GM20431 (cell line): Measurements from ENCODE around the gene SFRP2.

Source experiments
- in situ Hi-C: fragments of 300-500 bp; cut with MseI, MboI; formaldehyde crosslinking; loops from one replicate; pipeline ENCODE4 v1.15.0; 2020; ENCODE audit warnings: low sequenced_read_pairs; ENCODE audit not compliant: unreplicated experiment

The SFRP2 gene

DNA sequence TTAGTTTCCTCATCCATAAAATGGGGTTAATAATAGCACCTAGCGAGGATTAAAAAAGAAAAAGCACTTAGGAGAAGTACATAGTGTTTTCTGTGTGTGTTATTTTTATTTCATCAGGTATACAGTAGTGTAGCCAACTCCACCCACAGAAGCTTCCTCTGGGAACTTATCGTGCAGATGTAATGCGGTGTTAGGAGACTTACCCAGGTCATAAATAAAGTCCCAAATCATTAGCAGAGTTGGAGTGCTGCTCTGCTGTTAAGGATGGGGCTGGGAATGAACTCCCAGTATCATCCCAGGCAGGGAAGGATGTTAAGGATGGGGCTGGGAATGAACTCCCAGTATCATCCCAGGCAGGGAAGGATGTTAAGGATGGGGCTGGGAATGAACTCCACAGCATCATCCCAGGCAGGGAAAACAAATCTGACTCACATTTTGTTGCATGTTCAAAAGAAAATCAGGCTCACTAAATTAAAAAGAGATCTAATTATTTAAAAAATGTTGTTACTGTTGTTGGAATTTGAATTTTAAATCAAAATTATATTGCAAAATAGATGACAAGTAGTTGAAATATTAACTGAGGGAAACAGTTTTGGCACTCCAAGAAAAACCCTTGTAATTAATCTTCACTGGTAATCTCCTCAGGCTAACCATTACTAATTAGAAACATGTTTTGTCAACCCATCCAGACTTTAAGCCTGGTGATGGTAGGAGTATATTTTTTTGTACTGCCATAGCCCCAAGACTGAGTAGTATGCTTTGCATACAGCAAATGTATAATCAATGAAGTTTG, 10.2 kb upstream of the SFRP2 start:
- in situ Hi-C loops: no loop called here

DNA sequence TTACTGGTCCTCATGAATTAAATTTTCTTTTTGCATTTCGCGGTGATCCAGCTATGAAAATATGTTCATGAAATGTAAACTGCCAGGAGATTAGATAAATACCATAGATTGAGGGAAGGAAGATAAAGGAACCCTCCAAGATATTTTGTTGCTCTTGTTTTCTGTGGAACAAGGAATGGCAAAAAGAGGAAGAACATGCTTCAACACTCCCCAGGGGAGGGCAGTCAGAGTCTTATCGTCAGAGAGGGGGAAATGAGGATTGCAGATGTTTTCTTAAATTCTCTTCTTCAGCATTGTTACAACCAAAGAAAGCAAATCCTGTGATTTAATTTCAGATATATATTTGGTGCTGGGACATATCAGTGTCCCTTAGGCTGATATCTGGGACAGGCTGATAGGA, 9.5 kb upstream of the SFRP2 start:
- in situ Hi-C loops: no loop called here

DNA sequence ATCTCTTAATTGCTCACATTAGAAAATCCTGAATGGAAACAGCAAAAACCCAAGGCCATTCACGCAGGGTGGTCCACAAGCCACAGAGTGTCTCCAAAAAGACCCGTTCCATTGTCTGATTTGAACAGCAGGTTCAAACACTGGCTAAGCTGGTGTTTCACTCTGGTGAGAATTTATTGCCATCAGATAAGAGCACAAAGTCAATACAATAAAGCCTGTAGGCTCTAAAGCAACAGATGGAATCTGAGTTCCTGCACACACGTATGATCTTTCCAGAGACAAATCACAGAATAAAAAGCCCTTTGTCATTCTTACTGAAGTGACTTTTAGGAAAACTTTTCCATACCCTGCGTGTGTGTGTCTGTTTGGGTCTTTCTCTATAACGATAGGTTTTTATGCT, 5.1 kb upstream of the SFRP2 start:
- in situ Hi-C loops: no loop called here

DNA sequence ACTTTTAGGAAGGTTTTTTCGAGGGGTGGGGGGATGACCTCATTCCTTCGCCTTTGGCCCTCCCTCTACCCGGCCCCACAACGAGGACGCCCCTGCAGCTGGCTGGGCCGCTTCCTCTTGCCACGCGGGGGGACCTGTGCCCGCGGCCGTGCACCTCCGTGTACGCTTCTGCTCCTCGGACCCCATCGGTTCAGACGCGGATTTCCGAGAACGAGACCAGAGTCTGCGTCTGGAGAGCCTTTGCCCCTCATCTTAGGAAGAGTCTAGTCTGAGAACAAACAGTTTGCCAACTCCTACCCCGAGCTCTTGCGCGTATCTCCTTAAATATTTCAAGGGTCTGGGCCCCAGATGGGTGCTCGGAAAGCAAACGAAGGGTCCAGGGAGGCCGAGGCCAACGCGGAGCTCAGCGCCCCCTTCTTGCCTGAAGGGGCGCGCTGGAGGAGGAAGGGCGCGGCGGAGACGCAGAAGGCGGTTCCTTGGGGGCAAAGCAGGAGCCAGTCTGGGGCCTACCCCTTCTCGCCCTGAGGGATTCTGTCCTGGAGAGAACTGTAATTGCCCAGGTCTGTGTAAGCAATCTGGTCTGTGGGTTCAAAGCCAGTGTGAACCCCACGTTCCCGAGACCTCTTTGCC, 3.9 kb upstream of the SFRP2 start:
- in situ Hi-C loops: no loop called here

DNA sequence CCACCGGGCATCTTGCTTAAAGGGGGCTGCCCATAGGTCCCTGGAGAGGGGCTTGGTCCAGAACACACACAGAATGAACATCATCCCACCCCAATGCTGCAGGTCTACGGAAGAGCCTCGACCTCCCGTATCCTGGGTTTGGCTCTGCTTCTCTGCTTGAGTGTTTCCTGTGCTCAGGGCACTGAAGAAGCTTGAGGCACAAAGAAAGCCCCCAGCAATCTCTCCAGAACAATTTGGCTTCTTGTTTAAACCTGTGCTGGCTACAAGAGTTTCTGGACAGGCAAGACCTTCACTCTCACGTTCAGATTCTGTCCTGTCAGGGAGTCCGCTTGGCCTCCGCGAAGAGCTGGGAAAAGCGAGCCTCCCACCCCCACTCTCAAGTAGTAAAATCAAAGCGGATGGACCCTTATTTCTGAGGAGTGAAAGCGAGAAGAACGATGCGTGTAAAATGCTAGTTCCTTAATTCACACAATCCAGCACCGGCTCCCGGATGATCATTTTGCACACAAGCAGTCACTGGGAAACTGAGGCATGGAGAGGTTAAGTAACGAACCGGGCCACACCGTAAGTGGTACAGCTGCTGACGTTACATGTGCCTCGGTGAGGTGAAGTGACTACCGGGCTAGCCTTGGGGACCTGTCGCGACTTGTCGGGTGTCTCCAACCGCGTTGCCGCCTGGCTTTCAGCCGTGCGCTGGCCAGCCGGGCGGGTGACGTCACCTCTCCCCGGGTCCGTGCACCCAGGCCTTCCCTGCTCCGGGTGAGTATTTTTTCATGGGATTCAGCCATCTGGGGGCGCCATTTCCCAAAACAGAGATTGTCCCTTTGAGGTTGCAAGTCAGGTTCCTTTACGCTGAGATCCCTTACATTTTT, 3.1 kb upstream of the SFRP2 start:
- in situ Hi-C loops: no loop called here

DNA sequence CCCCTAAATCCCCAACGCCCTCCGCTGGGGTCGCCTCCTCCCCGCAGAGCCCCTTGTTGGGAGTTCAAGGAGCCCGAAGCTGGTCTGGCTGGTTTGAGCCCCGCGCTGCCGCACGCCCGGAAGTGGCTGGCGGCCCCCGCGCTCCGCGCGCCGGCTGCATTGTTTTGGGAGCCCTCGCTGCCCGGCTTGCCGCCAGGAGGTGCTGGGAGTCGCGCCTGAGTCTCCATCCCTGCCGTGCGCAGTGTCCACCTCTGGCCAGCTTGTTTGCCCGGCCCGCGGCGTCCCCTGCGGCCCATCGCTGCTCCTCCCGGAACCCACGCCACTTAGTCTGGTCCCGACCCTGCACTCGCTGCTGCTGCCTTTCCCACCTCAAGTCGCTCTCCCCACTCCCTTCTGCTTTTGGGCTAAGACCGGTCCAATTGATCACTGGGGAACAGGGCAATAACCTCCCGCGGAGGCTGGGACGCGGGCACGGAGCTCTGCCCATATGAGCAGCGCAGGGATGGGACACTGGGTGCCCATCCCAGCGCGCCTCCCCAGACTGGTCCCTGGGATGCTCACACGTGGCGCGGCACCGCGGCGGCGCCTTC, 2.2 kb upstream of the SFRP2 start:
- in situ Hi-C loops: no loop called here

DNA sequence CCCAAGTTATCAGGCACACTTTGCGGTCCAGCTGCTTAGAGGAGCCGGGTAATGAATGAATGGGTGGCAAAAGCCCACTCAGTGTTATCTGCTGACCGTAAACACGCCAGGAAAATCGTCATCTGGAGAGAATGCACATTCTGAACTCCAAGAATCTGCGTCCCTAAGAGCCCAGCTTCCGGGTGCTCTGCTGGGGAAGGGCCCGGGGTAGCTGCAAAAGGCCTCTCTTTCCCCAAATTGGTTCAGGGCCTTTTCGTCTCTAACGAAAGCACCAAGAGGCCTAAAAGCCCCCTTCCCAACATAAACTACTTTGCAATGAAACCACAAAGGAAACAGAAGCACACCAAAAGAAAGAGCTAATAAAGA, 1.6 kb upstream of the SFRP2 start:
- in situ Hi-C loops: no loop called here

DNA sequence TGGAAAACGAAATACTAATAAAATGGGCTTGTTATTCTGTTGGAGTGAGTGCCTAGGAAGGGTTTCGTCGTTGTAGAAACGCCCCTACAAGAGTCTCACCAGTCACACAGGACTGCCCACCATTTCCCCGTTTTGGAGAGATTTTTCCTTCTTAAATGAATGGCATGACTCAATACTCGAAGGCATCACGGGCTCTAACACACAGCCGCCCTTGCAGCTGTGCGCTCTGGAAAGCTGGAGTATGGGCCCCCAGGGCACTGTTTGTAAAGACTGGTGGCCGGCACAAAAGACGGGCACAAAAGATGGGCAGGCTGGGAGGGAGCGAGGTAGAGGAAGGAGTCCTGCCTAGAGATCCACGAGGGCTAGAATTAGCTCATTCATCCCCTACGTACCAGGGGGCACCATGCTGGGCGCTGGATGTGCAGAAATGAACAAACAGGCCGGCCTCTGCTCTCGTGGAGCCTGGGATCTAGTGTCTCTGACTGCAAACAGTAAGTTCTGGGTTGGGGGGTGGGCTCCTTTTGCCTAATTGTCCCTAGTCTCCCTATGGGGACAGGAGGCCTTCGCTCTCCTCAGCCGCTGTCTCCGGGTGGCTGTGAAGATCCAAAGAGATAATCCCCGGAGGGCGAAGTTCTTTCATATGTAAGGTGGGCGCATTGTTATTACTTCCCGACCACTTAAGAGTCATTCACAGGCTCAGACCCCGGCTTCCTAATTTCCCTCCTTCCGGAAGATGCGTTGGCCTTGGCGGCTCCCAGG, 1.0 kb upstream of the SFRP2 start:
- in situ Hi-C loops: no loop called here

DNA sequence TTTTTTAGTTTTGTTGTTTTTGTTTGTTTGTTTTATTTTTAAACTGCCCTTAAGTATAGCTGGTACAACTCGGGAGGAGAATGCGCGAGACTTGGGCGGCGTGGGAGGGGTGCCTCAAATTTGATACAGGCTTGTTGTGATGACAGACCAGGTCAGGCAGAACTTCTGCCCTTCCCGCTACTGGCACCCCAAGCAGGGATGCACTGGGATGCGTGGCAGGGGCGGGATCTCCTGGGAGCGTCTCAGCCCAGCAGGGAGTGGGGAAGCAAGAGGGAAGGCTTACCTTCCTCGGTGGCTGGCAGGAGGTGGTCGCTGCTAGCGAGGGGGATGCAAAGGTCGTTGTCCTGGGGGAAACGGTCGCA, 851 bp downstream of the SFRP2 start:
- in situ Hi-C loops: no loop called here

DNA sequence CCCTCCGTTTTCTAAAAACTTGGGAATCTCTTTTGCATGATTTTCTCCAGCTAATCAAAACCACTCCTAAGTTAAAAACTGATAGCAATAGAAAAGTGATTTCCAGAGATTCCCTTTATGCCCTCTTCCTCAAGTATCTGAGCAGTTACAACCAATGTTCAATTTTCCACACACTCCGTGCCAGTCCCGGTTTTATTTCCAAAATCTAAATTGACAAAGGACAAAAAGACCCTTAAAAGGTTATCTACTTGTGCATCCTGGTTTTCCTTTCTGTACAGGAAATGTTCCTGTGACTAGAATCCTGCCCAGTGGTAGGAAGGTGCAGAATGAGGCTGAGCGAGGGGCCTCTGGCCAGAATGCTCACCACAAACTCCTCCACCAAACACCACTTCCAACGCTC, 1.3 kb downstream of the SFRP2 start:
- in situ Hi-C loops: no loop called here

DNA sequence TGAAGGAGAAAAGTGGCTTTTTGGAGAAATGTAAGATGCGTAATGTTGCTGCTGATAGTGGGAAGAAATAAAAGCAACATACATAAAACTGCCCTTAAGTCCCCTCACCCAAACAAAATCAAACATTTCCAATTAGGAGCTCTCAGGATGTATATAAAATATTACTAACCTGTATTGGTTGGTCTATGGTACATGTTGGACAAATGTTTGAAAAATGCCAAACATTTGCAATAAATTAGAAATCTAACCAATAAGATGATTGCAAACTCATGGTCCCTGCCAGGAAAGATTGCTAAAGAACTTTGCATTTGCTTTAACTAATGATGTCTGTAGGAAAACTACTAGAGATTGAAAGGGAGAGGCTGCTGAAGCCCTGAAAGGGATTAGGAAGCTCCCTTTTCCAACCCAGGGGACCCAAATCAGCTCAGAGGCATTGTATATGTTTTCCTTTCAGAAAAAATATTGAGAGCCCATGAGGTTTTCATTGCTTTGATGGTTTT, 1.8 kb downstream of the SFRP2 start:
- in situ Hi-C loops: no loop called here

DNA sequence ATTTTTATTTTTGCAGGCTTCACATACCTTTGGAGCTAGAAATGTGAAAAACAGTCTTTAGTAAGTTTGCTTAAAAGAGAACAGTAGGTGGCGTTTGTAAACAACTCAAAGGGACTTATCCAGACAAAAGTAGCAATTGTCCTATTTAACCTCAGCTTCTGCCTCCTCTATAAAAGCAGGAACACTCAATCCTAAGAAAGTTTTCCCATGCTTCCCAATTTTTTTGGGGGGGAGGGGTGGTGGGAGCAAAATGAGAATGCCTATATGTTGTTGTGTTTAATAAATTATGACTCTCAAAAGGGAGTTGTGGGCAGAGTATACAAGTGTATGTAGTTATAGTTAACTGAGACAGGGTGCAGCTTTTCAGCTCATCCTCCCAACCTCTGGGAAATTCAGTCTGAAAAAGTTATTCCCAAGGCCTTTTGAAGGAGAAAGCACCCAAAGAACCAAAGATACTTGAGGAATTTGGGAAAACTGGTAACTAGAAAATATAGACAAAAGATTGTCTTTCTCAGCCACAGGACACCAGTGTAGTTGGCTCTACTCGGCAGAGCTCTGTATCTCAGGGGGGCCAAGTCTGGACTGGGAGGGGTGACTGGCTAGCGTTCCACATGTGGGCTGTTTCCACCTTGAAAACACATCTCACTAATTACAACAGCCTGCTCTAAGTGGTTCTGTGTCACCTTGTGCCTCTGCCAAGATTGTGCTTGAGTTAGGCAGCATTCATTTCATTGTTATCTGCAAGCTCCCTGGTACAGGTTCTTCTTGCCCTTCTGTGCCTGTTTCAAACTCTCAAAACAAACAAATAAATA, 2.8 kb downstream of the SFRP2 start:
- in situ Hi-C loops: no loop called here

DNA sequence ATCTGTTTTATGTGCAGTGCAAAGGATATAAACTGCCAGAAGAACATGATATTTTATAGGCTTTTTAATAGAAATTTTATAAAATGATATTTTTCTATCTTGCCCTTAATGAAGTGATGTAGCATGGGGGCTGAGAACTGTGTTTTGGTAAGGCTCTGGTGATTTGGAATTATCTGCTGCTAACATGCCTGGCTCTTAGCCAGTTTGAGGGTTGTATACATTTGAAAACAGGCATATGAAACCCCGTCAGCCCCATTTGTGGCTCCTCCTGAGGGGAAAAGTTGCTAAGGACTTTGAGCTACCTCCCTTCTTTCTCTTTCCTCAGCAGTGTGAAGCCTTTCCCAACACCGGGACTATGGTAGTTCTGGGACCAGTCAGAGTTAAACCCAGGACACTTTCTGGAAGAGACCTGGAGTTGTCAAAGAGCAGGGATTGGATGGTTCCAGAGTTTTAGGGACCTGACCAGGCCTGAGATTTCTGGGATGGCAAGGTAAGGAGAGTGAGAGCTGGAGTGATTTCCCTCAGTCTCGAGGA, 4.7 kb downstream of the SFRP2 start:
- in situ Hi-C loops: no loop called here

DNA sequence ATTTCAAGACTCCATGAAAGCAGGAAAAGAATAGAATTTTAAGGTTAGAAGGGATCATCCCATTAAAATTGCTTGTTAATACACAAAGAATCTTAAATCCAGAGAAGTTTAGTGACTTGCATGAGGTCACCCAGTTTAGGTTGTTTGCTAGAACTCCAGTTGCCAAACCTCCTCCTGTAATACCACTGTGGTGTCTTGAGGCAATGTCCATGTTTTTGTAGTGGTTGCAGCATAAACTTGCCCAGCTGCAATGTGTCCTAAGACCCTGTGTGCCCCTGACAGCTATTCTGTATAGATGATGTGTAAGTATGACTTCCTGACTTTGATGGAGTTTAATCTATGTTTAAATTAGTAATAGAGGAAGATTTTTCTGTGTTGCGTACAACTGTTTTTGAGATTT, 6.3 kb downstream of the SFRP2 start:
- in situ Hi-C loops: no loop called here

DNA sequence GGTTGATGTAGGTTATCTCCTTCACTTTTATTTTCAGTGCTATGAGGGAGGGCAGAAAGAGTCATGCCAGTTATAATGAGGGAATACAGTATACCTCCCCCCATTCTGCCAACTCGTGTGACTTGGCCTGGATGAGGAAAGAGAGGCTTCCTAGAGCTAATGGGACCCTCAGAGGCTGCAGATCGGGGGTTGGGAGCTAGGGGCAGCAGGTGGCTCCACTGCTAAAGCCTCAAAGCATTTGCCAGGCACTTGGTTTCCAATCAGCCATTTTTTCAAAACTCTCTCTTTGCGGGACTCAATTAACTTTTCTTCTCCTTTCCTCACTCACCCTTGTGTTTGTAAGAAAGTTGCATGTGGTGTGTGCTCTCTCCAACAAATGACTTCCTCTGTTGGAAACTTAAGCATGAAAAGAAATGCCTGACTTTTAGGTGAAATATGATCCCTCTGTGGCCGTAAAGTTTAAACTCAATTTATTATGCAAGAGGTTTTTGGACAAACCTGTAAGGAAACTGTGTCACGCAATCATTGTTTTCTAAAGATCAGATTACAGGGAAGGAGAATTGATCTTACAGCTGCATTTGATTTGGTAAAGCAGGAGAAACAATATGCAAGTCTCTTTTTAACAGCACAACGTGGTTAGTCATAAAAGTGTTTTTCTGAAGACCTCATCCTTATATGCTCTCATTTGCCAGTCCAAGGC, 7.0 kb downstream of the SFRP2 start:
- in situ Hi-C loops: no loop called here

DNA sequence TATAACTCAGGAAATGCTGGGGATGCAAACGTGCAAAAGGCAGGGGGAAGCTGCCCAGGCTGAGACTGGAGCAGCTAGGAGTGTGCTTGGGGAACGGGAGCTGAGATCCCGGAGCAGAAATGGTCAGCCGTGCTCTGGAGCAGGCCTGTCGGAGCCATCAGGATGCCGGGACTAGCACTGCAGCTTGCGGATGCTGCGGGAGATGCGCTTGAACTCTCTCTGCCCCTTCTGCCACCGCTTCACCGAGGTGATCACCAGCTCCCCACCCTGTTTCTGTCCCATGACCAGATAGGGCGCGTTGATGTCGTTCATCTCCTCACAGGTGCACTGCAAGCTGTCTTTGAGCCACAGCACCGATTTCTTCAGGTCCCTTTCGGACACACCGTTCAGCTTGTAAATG, 7.6 kb downstream of the SFRP2 start:
- in situ Hi-C loops: no loop called here

DNA sequence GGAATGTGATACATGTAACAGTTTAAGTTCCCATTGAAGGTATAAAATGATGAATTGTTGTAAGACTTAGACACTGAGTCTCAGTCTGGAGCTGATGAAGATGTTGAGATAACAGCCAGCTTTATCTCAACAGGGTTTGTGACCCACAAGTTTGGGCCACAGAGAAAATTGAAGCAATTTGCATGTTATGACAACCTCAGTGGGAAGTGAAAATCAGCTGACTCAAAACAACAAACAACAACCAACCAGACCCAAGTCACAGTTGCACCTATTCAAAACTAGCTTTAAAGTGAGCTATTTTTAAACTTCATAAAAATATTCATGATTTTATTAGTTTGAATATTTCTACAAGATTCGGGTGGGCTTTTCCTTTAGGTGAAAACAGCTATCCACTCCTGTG, 8.0 kb downstream of the SFRP2 start:
- in situ Hi-C loops: no loop called here

DNA sequence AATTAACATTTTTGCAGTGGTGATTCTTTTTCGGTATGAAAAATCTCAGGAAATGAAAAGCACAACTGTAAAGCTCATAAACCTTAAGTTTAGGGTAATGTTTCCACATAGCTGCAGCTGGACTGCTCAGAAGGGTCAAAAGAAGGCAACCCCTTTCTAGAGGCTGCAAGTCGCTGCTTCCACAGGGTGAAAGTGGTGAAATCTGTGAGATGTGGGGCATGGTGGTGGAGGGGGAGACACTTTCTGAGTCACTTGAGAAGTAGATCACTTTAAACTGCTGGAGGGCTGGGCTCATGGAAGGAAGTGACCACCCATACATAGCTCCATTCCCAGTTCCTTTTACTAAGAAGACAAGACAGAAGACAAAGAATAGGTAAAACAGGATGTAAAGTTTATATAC, 8.7 kb downstream of the SFRP2 start:
- in situ Hi-C loops: no loop called here
